DOHH2 (cell line): ENCODE measurements around the gene HMGN1.
"Not testable (repeated sequence)": the region's sequence is repeated elsewhere in the genome, so short reads cannot be mapped to it uniquely, and the experiment has no call there.

Experiments
- H3F3A ChIP-seq: fragments of 200-600 bp; sonication (generic), shearing (Covaris generic); 2 replicates; pipeline ENCODE4 v1.6.0; 2016; ENCODE audit warnings: antibody characterized with exemption, mild to moderate bottlenecking; ENCODE audit not compliant: control insufficient read depth, insufficient read depth
- H3K27ac ChIP-seq: fragments of 200-600 bp; sonication (generic); 2 replicates; pipeline ENCODE4 v1.5.1; 2014; ENCODE audit warnings: low read depth, mild to moderate bottlenecking, low read length, moderate library complexity
- H3K27me3 ChIP-seq: fragments of 200-600 bp; sonication (generic); 2 replicates; pipeline ENCODE4 v1.6.1; 2014; ENCODE audit warnings: mild to moderate bottlenecking, low read length, mixed read lengths; ENCODE audit not compliant: control insufficient read depth
- H3K36me3 ChIP-seq: fragments of 200-600 bp; sonication (generic); 2 replicates; pipeline ENCODE4 v1.6.1; 2014; ENCODE audit warnings: mild to moderate bottlenecking, low read length, moderate library complexity, mixed read lengths; ENCODE audit not compliant: control insufficient read depth
- H3K4me1 ChIP-seq: fragments of 200-600 bp; sonication (generic); 2 replicates; pipeline ENCODE4 v1.6.1; 2014; ENCODE audit warnings: mild to moderate bottlenecking, low read length, mixed read lengths; ENCODE audit not compliant: control insufficient read depth
- H3K4me2 ChIP-seq: fragments of 200-600 bp; sonication (generic); 2 replicates; pipeline ENCODE4 v1.6.0; 2014; ENCODE audit warnings: mild to moderate bottlenecking, low read length, moderate library complexity
- H3K4me3 ChIP-seq: fragments of 200-600 bp; sonication (generic); 2 replicates; pipeline ENCODE4 v1.5.1; 2014; ENCODE audit warnings: mild to moderate bottlenecking, low read length, mixed read lengths
- H3K79me2 ChIP-seq: fragments of 200-600 bp; sonication (generic); 2 replicates; pipeline ENCODE4 v1.6.1; 2014; ENCODE audit warnings: mild to moderate bottlenecking, low read length, mixed read lengths; ENCODE audit not compliant: control insufficient read depth
- H3K9me2 ChIP-seq: fragments of 200-600 bp; sonication (generic); replicated peaks from 2 replicates; pipeline ENCODE4 v1.6.1; 2014; ENCODE audit warnings: mild to moderate bottlenecking, low read length, mixed read lengths; ENCODE audit not compliant: control insufficient read depth
- H3K9me3 ChIP-seq: fragments of 200-600 bp; sonication (generic); 2 replicates; pipeline ENCODE4 v1.6.1; 2014; ENCODE audit warnings: antibody characterized with exemption, low read length, mixed read lengths; ENCODE audit not compliant: control insufficient read depth, insufficient read depth
- H4K20me1 ChIP-seq: fragments of 200-600 bp; sonication (generic); 2 replicates; pipeline ENCODE4 v1.6.0; 2014; ENCODE audit warnings: low read depth, mild to moderate bottlenecking, antibody characterized with exemption, low read length, moderate library complexity; ENCODE audit not compliant: control insufficient read depth, insufficient read depth
- CTCF ChIP-seq: fragments of 200-600 bp; sonication (generic); IDR thresholded peaks from one replicate; pipeline ENCODE4 v1.5.1; 2014; ENCODE audit warnings: antibody characterized with exemption, mild to moderate bottlenecking, low read depth, low read length; ENCODE audit not compliant: poor library complexity, severe bottlenecking
- EZH2phosphoT487 ChIP-seq: fragments of 200-600 bp; sonication (generic); IDR thresholded peaks from 2 replicates; pipeline ENCODE4 v1.6.1; 2017; ENCODE audit warnings: borderline replicate concordance, mild to moderate bottlenecking, antibody characterized with exemption, low read length, moderate library complexity, mixed read lengths

HMGN1 gene

GRCh38 chr21:39374046-39374445 is 25.2 kb upstream of the HMGN1 start:
- H3K4me1 ChIP-seq, result peaks cover 40% of the 10 kb centered on the region
- TF ChIP-seq EZH2phosphoT487 (no peak), CTCF (no peak)
- peak overlapping the region; percentile 13 for H3K27ac ChIP-seq
- no peaks in the 10 kb centered on the region for H3K9me2 ChIP-seq
- H3K36me3 ChIP-seq, result no peaks in the 10 kb centered on the region
- H3K4me2 ChIP-seq, result peak overlapping the region; percentile 59
- H3K27me3 ChIP-seq, result no peaks in the 10 kb centered on the region
- no peaks in the 10 kb centered on the region for H3K9me3 ChIP-seq
- no peaks in the 10 kb centered on the region for H4K20me1 ChIP-seq
- H3F3A ChIP-seq, result peaks cover 11% of the 10 kb centered on the region
- peak overlapping the region; percentile 31 for H3K4me3 ChIP-seq
- H3K79me2 ChIP-seq, result no peaks in the 10 kb centered on the region

- Histone ChIP-seq H3K4me3 (peak overlapping the region; percentile 31), H3K27me3 (no peaks in the 10 kb centered on the region), H3K9me2 (no peaks in the 10 kb centered on the region), H3K9me3 (no peaks in the 10 kb centered on the region), H4K20me1 (no peaks in the 10 kb centered on the region), H3K4me2 (peak overlapping the region; percentile 59), H3K36me3 (no peaks in the 10 kb centered on the region), H3K4me1 (peaks cover 40% of the 10 kb centered on the region), H3F3A (peaks cover 11% of the 10 kb centered on the region), H3K27ac (peak overlapping the region; percentile 13), H3K79me2 (no peaks in the 10 kb centered on the region)
- TF ChIP-seq CTCF (peak; percentile 50), EZH2phosphoT487 (no peak)
Measured at GRCh38 chr21:39373634-39374033, 24.7 kb upstream of the HMGN1 start.

- not testable (repeated sequence) for H3K4me2 ChIP-seq, H3K27ac ChIP-seq, H3F3A ChIP-seq, H3K9me3 ChIP-seq, H3K9me2 ChIP-seq, H3K36me3 ChIP-seq, H3K27me3 ChIP-seq, H3K4me3 ChIP-seq, H3K79me2 ChIP-seq, H4K20me1 ChIP-seq
- H3K4me1 ChIP-seq, result peaks cover 32% of the 10 kb centered on the region
Measured at GRCh38 chr21:39369896-39370288, 21.0 kb upstream of the HMGN1 start.

- no peaks in the 10 kb centered on the region for H3F3A ChIP-seq
- no peak overlapping the region for H3K4me3 ChIP-seq
- H3K27me3 ChIP-seq, result no peaks in the 10 kb centered on the region
- peaks cover 13% of the 10 kb centered on the region for H3K4me1 ChIP-seq
- no peak overlapping the region for H3K4me2 ChIP-seq
- no peaks in the 10 kb centered on the region for H3K9me2 ChIP-seq
- TF ChIP-seq EZH2phosphoT487, result no peak
- no peak for TF ChIP-seq CTCF
- no peaks in the 10 kb centered on the region for H3K36me3 ChIP-seq
- H4K20me1 ChIP-seq, result no peaks in the 10 kb centered on the region
- no peaks in the 10 kb centered on the region for H3K79me2 ChIP-seq
- H3K9me3 ChIP-seq, result no peaks in the 10 kb centered on the region
- H3K27ac ChIP-seq, result no peak overlapping the region
Measured at GRCh38 chr21:39367783-39368182, 18.9 kb upstream of the HMGN1 start.
